RKO (cell line): ENCODE data around the gene TBRG4.
A peak's percentile ranks its signal among the peaks of the same experiment; 100 is the strongest.

ENCODE experiments used
- DNase-seq: peaks from one replicate; pipeline ENCODE4 v3.0.0-alpha.2; 2016; ENCODE audit warnings: low spot score

Gene TBRG4

GRCh38 chr7:45143616-45144015, 32.1 kb upstream of the TBRG4 start:
- DNase-seq = peak; percentile 39

GRCh38 chr7:45140827-45141226, 29.3 kb upstream of the TBRG4 start:
- DNase-seq = no peak

GRCh38 chr7:45138433-45139267, 27.2 kb upstream of the TBRG4 start:
- DNase-seq = no peak

- peak; percentile 77 for DNase-seq
These were observed 24.9 kb upstream of the TBRG4 start for GRCh38 chr7:45136106-45137060.

- no peak for DNase-seq
These were observed 22.4 kb upstream of the TBRG4 start for GRCh38 chr7:45133877-45134276.

- DNase-seq = no peak
These were observed 21.9 kb upstream of the TBRG4 start for GRCh38 chr7:45133352-45133751.

- DNase-seq = no peak
These were observed 21.3 kb upstream of the TBRG4 start for GRCh38 chr7:45132708-45133320.

- DNase-seq = no peak
These were observed 20.4 kb upstream of the TBRG4 start for GRCh38 chr7:45131891-45132290.

- no peak for DNase-seq
These were observed 19.4 kb upstream of the TBRG4 start for GRCh38 chr7:45130910-45131309.

GRCh38 chr7:45129906-45130305, 18.4 kb upstream of the TBRG4 start:
- no peak for DNase-seq

- no peak for DNase-seq
These were observed 17.8 kb upstream of the TBRG4 start for GRCh38 chr7:45129181-45129800.

GRCh38 chr7:45126920-45127319, 15.4 kb upstream of the TBRG4 start:
- no peak for DNase-seq

- DNase-seq = no peak
These were observed 14.7 kb upstream of the TBRG4 start for GRCh38 chr7:45126201-45126600.

- DNase-seq = no peak
These were observed 13.9 kb upstream of the TBRG4 start for GRCh38 chr7:45125193-45125904.

GRCh38 chr7:45123913-45124710, 12.6 kb upstream of the TBRG4 start:
- DNase-seq = no peak

GRCh38 chr7:45122975-45123860, 11.7 kb upstream of the TBRG4 start:
- DNase-seq = no peak

GRCh38 chr7:45119550-45119949, 8.1 kb upstream of the TBRG4 start:
- DNase-seq = no peak

- no peak for DNase-seq
These were observed 7.4 kb upstream of the TBRG4 start for GRCh38 chr7:45118889-45119331.

- no peak for DNase-seq
These were observed 6.8 kb upstream of the TBRG4 start for GRCh38 chr7:45118292-45118691.
